Mesendoderm (in vitro differentiated cells): ENCODE results near the gene GNAL.

ENCODE experiments used
- DNase-seq: peaks from one replicate; pipeline ENCODE4 v3.0.0; 2013
- H2AK5ac ChIP-seq: 2 replicates; pipeline ENCODE4 v1.6.1; 2013; ENCODE audit warnings: low read length, inconsistent platforms
- H2BK120ac ChIP-seq: 2 replicates; pipeline ENCODE4 v1.6.1; 2013; ENCODE audit warnings: low read depth, mild to moderate bottlenecking, low read length, moderate library complexity, mixed read lengths
- H2BK15ac ChIP-seq: replicated peaks from 2 replicates; pipeline ENCODE4 v1.6.1; 2013; ENCODE audit warnings: low read depth, mild to moderate bottlenecking, moderate library complexity
- H2BK5ac ChIP-seq: 2 replicates; pipeline ENCODE4 v1.6.1; 2013; ENCODE audit warnings: low read length, inconsistent platforms
- H3K18ac ChIP-seq: 2 replicates; pipeline ENCODE4 v1.6.1; 2013; ENCODE audit warnings: mild to moderate bottlenecking, low read length, mixed read lengths
- H3K23ac ChIP-seq: one replicate; pipeline ENCODE4 v1.6.1; 2013; ENCODE audit warnings: low read length
- H3K27ac ChIP-seq: 2 replicates; pipeline ENCODE4 v1.5.1; 2013; ENCODE audit warnings: low read depth, mild to moderate bottlenecking, inconsistent platforms, low read length, moderate library complexity
- H3K27me3 ChIP-seq: 2 replicates; pipeline ENCODE4 v1.6.1; 2013; ENCODE audit warnings: low read length, control low read depth, mild to moderate bottlenecking, inconsistent platforms; ENCODE audit not compliant: insufficient read depth, poor library complexity
- H3K36me3 ChIP-seq: 2 replicates; pipeline ENCODE4 v1.6.1; 2013; ENCODE audit warnings: low read length, inconsistent platforms; ENCODE audit not compliant: control insufficient read depth, insufficient read depth
- H3K4ac ChIP-seq: one replicate; pipeline ENCODE4 v1.6.1; 2013; ENCODE audit warnings: low read depth, mild to moderate bottlenecking, low read length, moderate library complexity
- H3K4me1 ChIP-seq: 2 replicates; pipeline ENCODE4 v1.6.1; 2013; ENCODE audit warnings: low read depth, low read length, inconsistent platforms; ENCODE audit not compliant: control insufficient read depth
- H3K4me2 ChIP-seq: 2 replicates; pipeline ENCODE4 v1.6.1; 2013; ENCODE audit warnings: low read length
- H3K4me3 ChIP-seq: 2 replicates; pipeline ENCODE4 v1.5.1; 2013; ENCODE audit warnings: mild to moderate bottlenecking, low read length
- H3K56ac ChIP-seq: one replicate; pipeline ENCODE4 v1.6.1; 2013; ENCODE audit warnings: low read length
- H3K79me1 ChIP-seq: 2 replicates; pipeline ENCODE4 v1.6.1; 2013; ENCODE audit warnings: low read length, inconsistent platforms
- H3K79me2 ChIP-seq: 2 replicates; pipeline ENCODE4 v1.6.1; 2013; ENCODE audit warnings: mild to moderate bottlenecking, low read length; ENCODE audit not compliant: control insufficient read depth, insufficient read depth
- H3K9ac ChIP-seq: 2 replicates; pipeline ENCODE4 v1.6.1; 2013; ENCODE audit warnings: low read length, inconsistent platforms
- H4K5ac ChIP-seq: one replicate; pipeline ENCODE4 v1.6.1; 2013; ENCODE audit warnings: low read length
- H4K8ac ChIP-seq: one replicate; pipeline ENCODE4 v1.6.1; 2013; ENCODE audit warnings: low read depth, mild to moderate bottlenecking, control low read depth, low read length, moderate library complexity
- WGBS: extraction: QIAGEN DNeasy Blood & Tissue Kit; methylation state at CpG from one replicate; pipeline ENCODE4 v1.1.7; 2013; ENCODE audit warnings: low lambda C conversion rate, missing lambda C conversion rate; ENCODE audit not compliant: insufficient coverage; ENCODE audit errors: extremely low coverage; 5-methylcytosine and 5-hydroxymethylcytosine counted together

The GNAL gene

DNA sequence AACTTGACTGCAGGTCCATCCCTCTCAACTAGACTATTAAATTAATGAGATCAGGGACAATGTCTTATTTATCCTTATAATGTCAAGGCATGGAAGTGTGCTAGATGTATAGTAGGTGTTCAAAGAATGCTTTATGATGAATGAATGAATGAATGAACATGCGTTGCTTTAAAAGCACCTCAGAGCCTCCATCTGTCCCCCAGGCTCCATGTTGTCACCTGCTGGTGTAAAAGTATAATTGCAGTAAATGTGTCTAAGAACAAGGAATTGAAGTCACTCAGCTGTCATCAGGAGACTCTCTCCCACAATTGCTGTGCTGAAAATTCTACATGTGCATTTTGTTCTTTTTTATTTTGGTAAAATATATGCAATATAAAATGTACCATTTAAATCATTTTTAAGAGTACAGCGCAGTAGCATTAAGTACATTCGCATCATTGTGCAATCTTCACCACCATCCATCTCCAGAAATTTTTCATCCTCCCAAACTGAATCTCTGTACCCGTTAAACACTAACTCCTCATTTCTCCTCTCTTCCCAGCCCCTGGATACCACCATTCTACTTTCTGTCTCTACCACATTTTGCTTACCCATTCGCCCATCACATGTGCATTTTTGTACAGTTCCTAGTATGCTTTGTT lies 52.6 kb downstream of the GNAL start:
- H3K27me3 ChIP-seq, result no peaks in the 10 kb centered on the region
- H3K23ac ChIP-seq, result no peak overlapping the region
- H2BK15ac ChIP-seq, result no peak overlapping the region
- no peak overlapping the region for H3K9ac ChIP-seq
- H3K27ac ChIP-seq, result no peak overlapping the region
- no peak overlapping the region for H3K4me2 ChIP-seq
- H4K8ac ChIP-seq, result no peak overlapping the region
- no peak overlapping the region for H3K4me3 ChIP-seq
- no peaks in the 10 kb centered on the region for H3K36me3 ChIP-seq
- H3K4ac ChIP-seq, result no peak overlapping the region
- no peak overlapping the region for H3K56ac ChIP-seq
- H2BK120ac ChIP-seq, result no peak overlapping the region
- H3K4me1 ChIP-seq, result peaks cover 5% of the 10 kb centered on the region
- no peak overlapping the region for H3K18ac ChIP-seq
- peak; percentile 58 for DNase-seq
- WGBS, result no CpG with 5 or more reads among the region's 5 CpGs
- no peak overlapping the region for H2AK5ac ChIP-seq
- no peaks in the 10 kb centered on the region for H3K79me2 ChIP-seq
- H2BK5ac ChIP-seq, result no peak overlapping the region
- no peak overlapping the region for H4K5ac ChIP-seq
- H3K79me1 ChIP-seq, result peaks cover 1% of the 10 kb centered on the region

DNA sequence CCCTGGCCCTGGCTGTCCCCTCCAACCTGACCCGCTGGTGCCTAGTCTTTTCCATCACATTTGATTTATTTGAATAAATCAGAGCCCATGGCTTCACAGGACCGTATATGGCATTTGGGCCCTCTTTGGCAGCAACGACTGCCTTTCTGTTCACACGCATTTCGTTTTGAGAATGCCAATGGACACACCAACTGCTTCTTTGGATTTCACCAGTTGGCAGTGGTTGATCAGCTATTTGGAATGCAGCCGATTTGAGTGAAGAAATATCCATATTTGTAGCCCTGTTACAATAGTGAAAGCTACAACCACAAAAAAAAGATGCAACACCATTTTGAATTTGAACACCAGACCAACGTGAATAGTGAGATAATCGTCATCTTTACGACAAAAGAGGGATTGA lies 56.5 kb downstream of the GNAL start:
- no peak overlapping the region for H4K5ac ChIP-seq
- H4K8ac ChIP-seq, result no peak overlapping the region
- H2BK5ac ChIP-seq, result no peak overlapping the region
- H3K4me1 ChIP-seq, result peaks cover 5% of the 10 kb centered on the region
- H2AK5ac ChIP-seq, result no peak overlapping the region
- H2BK15ac ChIP-seq, result no peak overlapping the region
- peaks cover 1% of the 10 kb centered on the region for H3K79me1 ChIP-seq
- no peak overlapping the region for H3K9ac ChIP-seq
- no peaks in the 10 kb centered on the region for H3K36me3 ChIP-seq
- H3K18ac ChIP-seq, result no peak overlapping the region
- no peak overlapping the region for H2BK120ac ChIP-seq
- H3K79me2 ChIP-seq, result no peaks in the 10 kb centered on the region
- no peak overlapping the region for H3K23ac ChIP-seq
- H3K4me2 ChIP-seq, result no peak overlapping the region
- no peak overlapping the region for H3K27ac ChIP-seq
- no peak overlapping the region for H3K4ac ChIP-seq
- WGBS, result no CpG with 5 or more reads among the region's 9 CpGs
- no peak overlapping the region for H3K4me3 ChIP-seq
- DNase-seq, result no peak
- H3K27me3 ChIP-seq, result no peaks in the 10 kb centered on the region
- H3K56ac ChIP-seq, result no peak overlapping the region

DNA sequence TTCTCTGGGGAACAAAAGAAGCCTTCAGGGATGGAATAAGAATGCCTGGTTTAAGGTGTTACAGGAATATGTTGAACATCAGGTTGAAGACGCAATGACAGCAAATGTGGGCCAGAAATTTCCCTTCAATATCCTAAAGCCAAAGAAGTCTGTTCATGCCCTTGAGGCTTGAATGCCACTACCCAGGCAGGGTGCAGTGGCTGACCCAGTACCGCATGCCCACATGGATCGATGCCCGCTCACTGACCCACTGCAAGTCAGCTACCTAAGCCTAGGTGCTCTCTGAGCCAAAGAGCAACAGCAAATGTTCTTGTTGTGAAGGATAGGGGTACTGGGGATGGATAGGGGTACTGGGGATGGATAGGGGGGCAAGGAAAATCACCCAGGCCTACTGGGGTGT lies 58.2 kb downstream of the GNAL start:
- Histone ChIP-seq H3K4me2 (no peak overlapping the region), H3K4me3 (no peak overlapping the region), H2BK15ac (no peak overlapping the region), H3K79me2 (no peaks in the 10 kb centered on the region), H2AK5ac (no peak overlapping the region), H2BK120ac (no peak overlapping the region), H3K18ac (no peak overlapping the region), H3K4me1 (peaks cover 5% of the 10 kb centered on the region), H3K56ac (no peak overlapping the region), H3K27ac (no peak overlapping the region), H3K9ac (no peak overlapping the region), H3K36me3 (no peaks in the 10 kb centered on the region), H2BK5ac (no peak overlapping the region), H4K8ac (no peak overlapping the region), H3K79me1 (peaks cover 1% of the 10 kb centered on the region), H3K27me3 (no peaks in the 10 kb centered on the region), H3K4ac (no peak overlapping the region), H3K23ac (no peak overlapping the region), H4K5ac (no peak overlapping the region)
- no peak for DNase-seq
- WGBS, result no CpG with 5 or more reads among the region's 4 CpGs

DNA sequence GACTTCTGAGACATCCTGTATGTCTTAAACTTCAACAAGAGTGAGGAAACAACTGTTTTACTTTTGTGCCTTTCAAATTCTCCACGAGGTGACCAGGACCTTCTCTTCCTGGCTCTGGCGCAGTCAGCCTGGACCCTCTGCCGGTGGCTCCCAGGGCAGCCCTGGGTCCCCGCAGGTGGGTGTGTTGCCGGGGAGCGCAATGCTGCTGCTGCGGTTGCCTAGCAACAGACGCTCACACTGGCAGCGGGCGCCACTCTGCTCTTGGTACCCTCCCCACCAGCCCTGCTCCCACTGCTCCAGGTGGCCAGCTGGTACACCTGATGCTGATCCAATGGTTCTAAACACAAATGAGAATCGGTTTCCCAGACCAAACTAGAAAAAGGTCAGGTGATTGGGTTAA lies 58.7 kb downstream of the GNAL start:
- no peaks in the 10 kb centered on the region for H3K36me3 ChIP-seq
- H2BK5ac ChIP-seq, result no peak overlapping the region
- H3K27ac ChIP-seq, result no peak overlapping the region
- no peak overlapping the region for H2AK5ac ChIP-seq
- H3K18ac ChIP-seq, result no peak overlapping the region
- peaks cover 1% of the 10 kb centered on the region for H3K79me1 ChIP-seq
- H3K27me3 ChIP-seq, result no peaks in the 10 kb centered on the region
- no peak overlapping the region for H3K56ac ChIP-seq
- H2BK15ac ChIP-seq, result no peak overlapping the region
- no peak overlapping the region for H3K4ac ChIP-seq
- H4K5ac ChIP-seq, result no peak overlapping the region
- no peak overlapping the region for H4K8ac ChIP-seq
- H3K23ac ChIP-seq, result no peak overlapping the region
- DNase-seq, result peak; percentile 41
- H3K4me1 ChIP-seq, result peaks cover 4% of the 10 kb centered on the region
- no CpG with 5 or more reads among the region's 11 CpGs for WGBS
- no peaks in the 10 kb centered on the region for H3K79me2 ChIP-seq
- H3K4me3 ChIP-seq, result no peak overlapping the region
- H2BK120ac ChIP-seq, result no peak overlapping the region
- H3K9ac ChIP-seq, result no peak overlapping the region
- no peak overlapping the region for H3K4me2 ChIP-seq

DNA sequence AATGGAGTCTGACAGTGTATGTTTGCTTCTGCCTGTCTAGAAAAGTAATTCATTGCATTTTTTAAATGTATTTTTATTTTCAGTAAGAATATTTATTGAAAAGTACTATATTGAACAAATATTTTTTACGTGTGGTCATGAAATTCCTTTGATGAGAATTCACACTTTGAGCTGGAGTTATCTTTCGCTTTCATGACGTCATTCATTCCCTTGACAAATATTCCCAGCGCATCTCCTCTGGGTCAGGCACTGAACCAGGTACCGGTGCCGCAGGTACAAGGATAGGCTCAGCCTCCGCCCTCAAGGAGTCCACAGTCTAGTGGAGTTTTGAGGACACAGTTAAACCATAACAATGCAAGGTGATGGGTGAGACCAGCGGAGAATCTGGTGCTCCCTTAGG lies 60.2 kb downstream of the GNAL start:
- Histone ChIP-seq H3K9ac (no peak overlapping the region), H4K8ac (no peak overlapping the region), H4K5ac (no peak overlapping the region), H2BK5ac (no peak overlapping the region), H3K18ac (no peak overlapping the region), H3K27me3 (no peaks in the 10 kb centered on the region), H2BK15ac (no peak overlapping the region), H3K4me2 (no peak overlapping the region), H3K79me1 (peaks cover 1% of the 10 kb centered on the region), H3K4me1 (no peaks in the 10 kb centered on the region), H3K79me2 (no peaks in the 10 kb centered on the region), H3K23ac (no peak overlapping the region), H2BK120ac (no peak overlapping the region), H3K4ac (no peak overlapping the region), H2AK5ac (no peak overlapping the region), H3K56ac (no peak overlapping the region), H3K27ac (no peak overlapping the region), H3K36me3 (no peaks in the 10 kb centered on the region), H3K4me3 (no peak overlapping the region)
- DNase-seq, result no peak
- WGBS, result no CpG with 5 or more reads among the region's 8 CpGs

GRCh38 chr18:11750171-11750570 lies 61.1 kb downstream of the GNAL start:
- no peak overlapping the region for H3K18ac ChIP-seq
- H3K9ac ChIP-seq, result no peak overlapping the region
- no peak overlapping the region for H4K8ac ChIP-seq
- H3K4me3 ChIP-seq, result no peak overlapping the region
- DNase-seq, result no peak
- no peaks in the 10 kb centered on the region for H3K4me1 ChIP-seq
- no peaks in the 10 kb centered on the region for H3K36me3 ChIP-seq
- no peak overlapping the region for H3K27ac ChIP-seq
- H3K79me2 ChIP-seq, result no peaks in the 10 kb centered on the region
- H3K27me3 ChIP-seq, result no peaks in the 10 kb centered on the region
- WGBS, result no CpG with 5 or more reads among the region's 16 CpGs
- no peak overlapping the region for H2BK15ac ChIP-seq
- H2BK120ac ChIP-seq, result no peak overlapping the region
- no peak overlapping the region for H3K56ac ChIP-seq
- no peak overlapping the region for H3K23ac ChIP-seq
- no peak overlapping the region for H3K4me2 ChIP-seq
- H2BK5ac ChIP-seq, result no peak overlapping the region
- H3K4ac ChIP-seq, result no peak overlapping the region
- no peak overlapping the region for H2AK5ac ChIP-seq
- peaks cover 1% of the 10 kb centered on the region for H3K79me1 ChIP-seq
- no peak overlapping the region for H4K5ac ChIP-seq
